ENCODE data around the gene ANXA1.

Gene ANXA1

GRCh38 chr9:73118286-73118685 is 33.4 kb upstream of the ANXA1 start:
- ATAC-seq: no peak
- TF ChIP-seq TCF4 (CRISPR knock-in tag; IDR thresholded peaks at IDR 0.05; ENCODE audit: borderline replicate concordance) (no peak), PPARA (CRISPR knock-in tag; IDR thresholded peaks at IDR 0.05; ENCODE audit: borderline replicate concordance) (no peak), POU6F1 (CRISPR knock-in tag; IDR thresholded peaks at IDR 0.05; ENCODE audit: borderline replicate concordance, low read depth) (no peak), GLIS3 (CRISPR knock-in tag; IDR thresholded peaks at IDR 0.05) (no peak), ISL1 (CRISPR knock-in tag; IDR thresholded peaks at IDR 0.05) (no peak), ZFP3 (CRISPR knock-in tag; IDR thresholded peaks at IDR 0.05) (no peak), CSRNP3 (CRISPR knock-in tag; IDR thresholded peaks at IDR 0.05) (no peak), ZNF565 (CRISPR knock-in tag; conservative IDR thresholded peaks at IDR 0.05; ENCODE audit: low read depth) (no peak)

GRCh38 chr9:73118898-73119554 is 32.6 kb upstream of the ANXA1 start:
- TF ChIP-seq PPARA (CRISPR knock-in tag; IDR thresholded peaks at IDR 0.05; ENCODE audit: borderline replicate concordance) (no peak), TSHZ2 (CRISPR knock-in tag; IDR thresholded peaks at IDR 0.05) (no peak), CREB5 (CRISPR knock-in tag; IDR thresholded peaks at IDR 0.05; ENCODE audit: low read depth) (no peak), OSR1 (CRISPR knock-in tag; IDR thresholded peaks at IDR 0.05) (no peak), ARNTL (CRISPR knock-in tag; IDR thresholded peaks at IDR 0.05; ENCODE audit: borderline replicate concordance, low read depth) (no peak), BACH2 (CRISPR knock-in tag; IDR thresholded peaks at IDR 0.05; ENCODE audit: borderline replicate concordance) (no peak), PATZ1 (CRISPR knock-in tag; IDR thresholded peaks at IDR 0.05; ENCODE audit: borderline replicate concordance) (no peak), RARB (CRISPR knock-in tag; IDR thresholded peaks at IDR 0.05) (no peak), CSDC2 (CRISPR knock-in tag; IDR thresholded peaks at IDR 0.05) (no peak), ZNF70 (CRISPR knock-in tag; IDR thresholded peaks at IDR 0.05) (no peak), GLIS3 (CRISPR knock-in tag; IDR thresholded peaks at IDR 0.05) (no peak), ESRRG (CRISPR knock-in tag; IDR thresholded peaks at IDR 0.05) (no peak), ZNF8 (CRISPR knock-in tag; IDR thresholded peaks at IDR 0.05) (no peak), ZC3H10 (CRISPR knock-in tag; IDR thresholded peaks at IDR 0.05) (no peak), TCF4 (CRISPR knock-in tag; IDR thresholded peaks at IDR 0.05; ENCODE audit: borderline replicate concordance) (no peak), CSRNP3 (CRISPR knock-in tag; IDR thresholded peaks at IDR 0.05) (no peak), POU6F1 (CRISPR knock-in tag; IDR thresholded peaks at IDR 0.05; ENCODE audit: borderline replicate concordance, low read depth) (no peak), ISL1 (CRISPR knock-in tag; IDR thresholded peaks at IDR 0.05) (no peak), ZNF565 (CRISPR knock-in tag; conservative IDR thresholded peaks at IDR 0.05; ENCODE audit: low read depth) (no peak), SNAI2 (CRISPR knock-in tag; IDR thresholded peaks at IDR 0.05) (no peak)
- ATAC-seq: peak; percentile 60

All from SK-N-SH treated with all-trans-retinoic acid at 6 μM for 48 hours (cell line).